NCI-H146 treated with DMSO at 0.1 percent for 48 hours (cell line): ENCODE data around the gene ZNF148.

ENCODE experiments used
- DNase-seq: peaks from one replicate; lab custom pipeline; 2025; ENCODE audit not compliant: unreplicated experiment; lab: John Stamatoyannopoulos, UW

Gene ZNF148

DNA sequence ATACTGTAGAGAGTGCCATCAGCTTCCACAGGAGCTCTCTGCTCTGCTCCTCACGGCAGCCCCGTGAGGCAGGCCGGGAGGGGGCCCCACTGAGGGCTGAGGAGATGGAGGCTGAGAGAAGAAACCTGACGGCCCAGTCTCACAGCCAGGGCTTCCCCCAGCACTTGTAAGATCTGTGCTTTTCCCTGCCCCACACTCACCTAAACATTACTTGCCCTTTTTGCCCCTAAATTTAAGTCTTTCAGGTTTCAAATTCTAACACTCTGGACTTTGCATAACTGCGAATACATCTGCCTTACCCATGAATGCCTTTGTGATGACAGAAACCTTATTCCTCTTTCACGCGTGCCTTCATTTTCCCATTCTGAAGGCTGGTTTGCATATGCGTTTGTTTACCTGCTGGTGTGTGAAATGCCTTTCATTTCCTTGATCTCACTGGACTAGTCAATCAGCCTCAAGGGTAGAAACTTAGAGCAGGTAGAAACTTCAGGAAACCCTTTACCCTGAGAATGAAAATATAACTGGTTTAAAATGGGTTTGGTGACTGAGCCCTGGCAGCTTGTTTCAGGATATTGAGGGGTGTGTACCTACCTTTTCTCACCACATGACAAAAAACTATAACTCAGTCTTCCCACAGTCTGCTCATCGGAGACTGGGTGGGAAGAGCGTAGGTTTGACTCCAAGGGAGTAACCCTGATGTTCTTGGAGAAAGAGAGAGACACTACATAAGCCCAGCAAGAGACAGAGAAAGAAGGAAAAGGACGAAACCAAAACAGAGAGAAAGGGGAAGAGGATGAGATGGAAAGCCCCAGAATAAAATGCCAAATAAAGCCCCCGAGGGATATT is 182.7 kb downstream of the ZNF148 start:
- DNase-seq, result no peak

DNA sequence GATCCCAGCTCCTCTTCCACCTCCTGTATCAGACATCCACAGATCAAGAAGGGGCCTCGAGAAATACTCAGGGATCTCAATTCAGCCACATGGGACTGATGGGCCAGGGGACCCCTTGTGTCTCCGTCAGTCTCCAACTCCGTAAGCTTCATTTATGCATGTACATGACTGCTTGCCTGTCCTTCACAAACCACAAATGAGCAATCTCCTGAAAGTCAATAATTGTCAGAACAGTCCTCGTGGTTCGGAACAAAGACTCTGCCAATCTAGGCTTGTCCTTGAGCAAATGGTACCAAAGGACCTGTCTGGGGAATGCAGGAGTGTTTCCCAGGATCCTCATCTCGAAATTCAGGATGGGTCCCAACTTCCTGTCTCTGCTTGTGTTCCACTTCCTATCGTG is 183.4 kb downstream of the ZNF148 start:
- DNase-seq, result no peak

DNA sequence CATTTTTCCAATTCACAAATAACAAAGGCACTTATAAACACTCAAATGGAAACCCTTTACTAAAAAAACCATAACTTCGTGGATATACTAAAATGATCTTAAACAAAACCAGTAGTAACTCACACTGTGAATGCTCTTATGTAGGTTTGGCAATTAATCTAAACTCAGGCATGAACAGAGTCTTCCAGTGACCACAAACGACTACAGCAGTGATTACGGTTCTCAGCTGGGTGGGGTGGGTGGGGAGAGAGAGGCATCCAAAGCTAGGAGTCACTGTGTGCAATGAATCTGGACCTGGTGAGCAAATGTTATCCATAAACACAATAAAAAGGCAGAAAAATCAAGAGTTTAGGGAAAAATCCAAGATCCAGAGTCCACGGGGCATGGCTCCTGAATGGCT is 183.9 kb downstream of the ZNF148 start:
- DNase-seq, result no peak

DNA sequence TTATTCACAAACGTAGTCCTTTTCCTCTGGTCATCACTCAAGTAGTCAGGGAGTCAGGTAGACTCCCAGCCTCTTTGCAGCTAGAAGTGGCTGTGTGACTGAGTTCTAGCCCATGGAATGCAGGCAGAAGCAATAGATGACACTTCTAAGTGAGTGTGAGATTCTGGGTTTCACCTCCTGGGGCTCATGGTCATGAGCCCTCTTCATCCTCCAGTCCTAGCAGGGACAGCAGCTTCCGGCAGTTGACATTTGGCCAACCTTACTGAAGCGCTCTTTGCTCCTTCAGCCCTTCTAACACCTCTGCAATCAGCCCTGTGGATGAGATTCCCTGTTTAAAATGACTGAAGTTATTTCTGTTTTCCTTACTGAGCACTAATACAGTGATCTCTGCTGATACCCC is 184.3 kb downstream of the ZNF148 start:
- DNase-seq, result no peak

DNA sequence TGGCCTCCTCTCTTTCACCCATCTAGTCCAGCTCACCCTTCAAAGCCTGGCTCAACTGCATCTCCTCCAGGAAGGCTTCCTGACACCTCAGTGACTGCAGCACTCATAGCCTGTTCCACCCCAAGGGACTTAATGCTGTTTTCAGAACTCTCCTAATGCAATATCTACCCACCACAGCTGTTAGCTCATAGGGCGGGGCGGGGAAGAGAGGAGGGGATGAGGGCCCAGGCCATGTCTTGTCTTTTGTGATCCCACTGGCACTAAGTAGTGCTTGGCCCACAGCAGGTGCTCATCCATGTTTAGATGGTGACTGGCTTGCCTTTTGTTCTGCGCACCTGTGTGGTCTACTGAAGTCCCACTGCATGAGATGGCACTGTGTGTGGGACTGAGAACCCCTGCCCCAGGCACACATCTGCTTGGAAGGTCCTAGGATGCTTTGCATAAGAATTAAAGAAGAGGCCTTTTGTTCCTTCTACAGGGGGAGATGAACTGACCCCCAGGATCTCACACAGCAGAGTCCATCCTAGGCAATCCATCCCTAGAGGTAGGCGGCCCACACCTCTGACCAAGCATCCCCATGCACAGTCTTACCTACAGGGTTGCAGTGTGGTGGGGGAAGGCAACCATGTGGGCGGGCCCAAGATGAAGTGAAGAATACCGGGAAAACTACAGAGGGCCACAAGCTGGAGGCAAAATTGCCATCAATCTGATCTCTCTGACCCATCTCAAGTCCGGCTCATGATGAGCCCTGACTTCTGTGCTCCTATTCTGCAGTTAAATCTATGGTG is 185.6 kb downstream of the ZNF148 start:
- no peak for DNase-seq

DNA sequence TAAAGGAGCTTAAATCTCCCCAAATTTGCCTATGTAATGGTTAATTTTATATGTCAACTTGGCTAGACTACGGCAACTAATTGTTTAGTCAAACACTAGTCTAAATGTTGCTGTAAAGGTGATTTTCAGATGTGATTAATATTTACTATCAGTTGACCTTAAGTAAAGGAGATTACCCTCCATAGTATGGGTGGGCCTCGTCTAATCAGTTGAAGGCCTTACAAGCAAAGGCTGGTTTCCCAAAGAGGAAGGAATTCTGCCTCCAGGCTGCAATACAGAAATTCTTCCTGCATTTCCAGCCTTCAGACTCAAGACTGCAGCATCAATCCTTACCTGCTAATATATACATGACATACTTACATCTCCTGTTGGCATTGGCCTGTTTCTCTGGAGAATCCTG is 186.2 kb downstream of the ZNF148 start:
- DNase-seq, result no peak

DNA sequence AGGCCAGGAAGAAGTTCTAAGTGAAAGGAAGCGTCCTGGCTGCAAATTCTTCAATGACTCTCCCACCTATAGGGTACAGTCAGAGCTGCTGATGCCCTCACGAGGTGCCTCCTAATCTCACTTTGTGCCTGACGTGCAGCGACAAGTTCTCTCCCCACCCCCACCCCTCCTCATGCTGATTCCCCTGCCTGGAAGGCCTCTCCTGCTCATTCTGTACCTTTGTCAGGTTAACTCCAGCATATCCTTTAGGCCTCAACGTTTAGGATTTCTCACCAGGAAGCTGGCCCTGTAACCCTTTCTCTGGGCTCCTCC is 187.6 kb downstream of the ZNF148 start:
- no peak for DNase-seq

DNA sequence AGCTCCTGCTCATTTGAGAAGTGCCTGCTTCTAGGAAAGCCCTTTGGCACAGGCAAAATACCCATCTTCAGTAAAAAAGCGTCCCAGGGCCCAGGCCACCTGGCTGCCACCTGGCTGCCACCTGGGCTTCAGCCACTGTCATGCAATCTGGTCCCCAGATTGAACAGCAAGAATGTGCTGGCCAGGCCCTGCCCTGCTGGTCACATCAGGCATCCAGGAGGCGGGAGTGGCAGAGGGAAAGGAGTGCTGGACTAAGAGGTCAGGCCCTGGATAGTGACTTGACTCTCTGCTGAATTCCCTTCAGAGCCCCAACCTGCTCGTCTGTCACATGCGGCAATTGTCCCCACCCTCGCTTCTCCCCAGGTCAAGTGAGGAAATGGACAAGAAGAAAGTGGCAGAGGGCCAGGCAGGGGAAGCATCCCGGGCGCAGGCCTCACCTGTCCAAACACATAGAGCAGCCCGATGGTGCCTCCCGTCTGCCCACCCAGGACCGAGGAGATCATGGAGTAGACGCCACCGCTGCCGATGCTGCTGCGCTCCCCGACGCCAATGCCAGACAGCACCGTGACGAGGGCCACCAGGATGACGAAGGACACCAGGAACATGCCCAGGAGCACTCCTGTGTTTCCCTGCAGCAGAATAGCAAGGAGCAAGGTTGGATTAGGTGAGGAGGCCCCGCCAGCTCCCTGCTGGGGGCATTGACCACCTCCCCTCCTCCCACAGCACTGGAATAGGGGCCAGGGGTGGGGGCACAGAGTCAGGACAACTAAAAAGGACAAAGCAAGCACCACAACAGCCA is 188.1 kb downstream of the ZNF148 start:
- no peak for DNase-seq

DNA sequence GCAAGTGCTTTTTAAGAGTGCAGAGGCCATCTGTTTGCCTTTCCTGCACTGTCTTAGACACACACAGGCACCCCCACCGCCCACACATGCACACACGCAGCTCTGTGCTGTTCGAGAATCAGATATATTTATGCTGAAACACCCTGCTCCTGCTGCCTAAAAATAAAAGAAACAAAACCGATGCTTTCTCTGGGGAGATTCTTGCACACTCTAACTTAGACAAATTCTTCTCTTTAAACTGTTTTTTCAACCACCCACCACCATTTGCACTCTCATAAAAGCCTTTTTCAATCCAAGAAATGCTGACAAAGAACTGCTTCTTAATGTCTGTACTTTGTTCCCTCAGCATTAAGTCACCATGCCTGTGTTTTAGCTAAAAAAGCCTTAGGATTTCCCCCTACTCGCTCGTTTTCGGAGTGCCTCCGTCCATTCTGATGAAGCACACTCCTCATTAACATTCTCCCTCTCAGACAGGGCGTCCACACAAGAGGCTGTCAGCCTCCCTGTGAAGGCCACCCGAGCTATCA is 188.8 kb downstream of the ZNF148 start:
- no peak for DNase-seq

DNA sequence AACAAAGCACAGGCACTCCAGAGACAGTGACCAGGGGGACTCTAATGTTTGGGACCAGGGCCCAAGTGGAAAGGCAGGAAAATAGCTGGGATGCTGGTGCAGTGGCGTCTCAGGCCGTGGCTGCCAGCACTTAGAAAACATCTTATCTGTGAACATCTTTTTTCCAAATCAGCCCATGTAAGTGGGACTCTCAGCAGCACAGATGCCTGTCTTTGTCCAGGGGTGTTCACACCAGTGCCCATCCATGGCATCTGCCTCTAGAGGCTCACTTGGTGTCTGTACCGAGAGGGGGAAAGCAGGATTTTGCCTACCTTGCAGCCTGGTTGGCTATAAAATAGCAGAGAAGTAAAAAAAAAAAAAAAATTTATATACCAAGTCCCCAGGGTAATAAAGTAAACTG is 189.3 kb downstream of the ZNF148 start:
- DNase-seq, result no peak

DNA sequence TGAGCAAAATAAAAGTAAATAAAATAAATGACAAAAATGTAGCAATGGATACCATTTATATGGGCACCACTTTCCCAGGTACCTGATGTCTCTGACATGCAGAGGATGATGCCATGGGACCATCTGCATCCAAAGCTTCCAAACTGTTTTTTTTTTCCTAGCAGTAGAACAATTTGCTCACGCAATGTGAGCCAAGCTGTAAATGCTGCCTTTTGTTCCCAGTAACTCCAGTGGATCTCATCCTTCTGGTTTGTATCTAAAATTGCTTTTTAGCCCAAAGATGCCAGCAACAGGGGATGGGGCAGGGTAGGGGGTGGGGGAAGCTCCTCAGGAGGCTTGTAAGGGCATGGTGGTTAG is 195.3 kb downstream of the ZNF148 start:
- no peak for DNase-seq

DNA sequence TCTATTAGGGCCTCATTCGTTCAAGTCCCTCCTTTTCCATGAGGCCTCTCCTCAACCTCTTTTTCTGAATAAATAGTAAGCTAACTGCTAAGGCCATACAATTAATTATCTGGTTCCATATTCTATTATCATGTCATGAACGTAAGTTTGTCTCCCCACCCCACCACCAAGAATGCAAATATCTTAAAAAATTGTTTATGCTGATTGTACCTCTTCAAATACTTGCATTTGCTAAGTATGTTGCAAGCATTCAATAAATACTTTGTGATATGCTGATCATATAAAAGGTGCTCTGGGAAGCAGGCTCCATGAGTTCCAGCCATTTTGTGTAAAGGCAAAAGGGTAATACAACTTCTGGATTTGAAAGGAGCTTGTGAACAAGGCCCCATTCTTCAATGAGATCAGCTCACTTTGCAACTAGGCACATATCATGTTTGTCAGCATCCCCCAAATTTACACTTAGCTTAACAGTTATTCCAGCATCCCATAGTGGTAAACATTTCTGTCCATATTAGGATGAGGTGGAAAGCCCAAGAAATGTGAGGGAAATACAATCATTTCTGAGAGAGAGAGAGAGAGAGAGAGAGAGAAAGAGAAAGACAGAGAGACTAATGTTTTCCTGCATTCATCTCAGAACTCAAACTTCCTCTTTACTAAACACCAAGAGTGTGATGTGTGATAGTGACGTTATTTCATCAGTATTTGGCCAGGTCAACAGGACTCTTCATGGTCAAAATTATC is 195.8 kb downstream of the ZNF148 start:
- DNase-seq, result no peak

DNA sequence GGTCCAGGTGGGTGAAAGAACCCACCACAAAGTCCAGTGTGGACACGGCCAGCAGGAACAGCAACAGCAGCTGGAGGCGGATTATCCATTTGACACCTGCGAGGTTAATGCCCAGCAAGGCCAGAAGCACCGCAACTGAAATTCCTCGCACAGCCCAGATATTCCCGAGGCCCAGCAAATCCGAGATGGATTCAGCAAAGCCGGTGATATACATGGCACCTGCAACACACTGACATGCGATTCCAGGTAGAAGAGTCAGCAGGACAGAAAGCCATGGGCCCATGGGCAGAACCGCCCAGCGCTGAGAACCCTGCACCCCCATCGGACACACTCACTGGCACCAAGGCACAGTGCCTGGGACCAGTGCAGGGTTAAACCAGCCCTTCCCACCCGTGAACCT is 197.4 kb downstream of the ZNF148 start:
- DNase-seq, result no peak
